Hepatocyte (in vitro differentiated cells): ENCODE measurements around the gene ABCB8. TPM values are rescaled to one million over a fixed set of nuclear protein-coding genes. Genes with fewer than 3 reads are reported as not detected.

ENCODE experiments used
- DNase-seq: peaks from one replicate; pipeline ENCODE4 v3.0.0-alpha.2; 2016; ENCODE audit warnings: low spot score
- H2AFZ ChIP-seq: fragments of 200-600 bp; sonication (generic); 2 replicates; pipeline ENCODE4 v1.6.0; 2016; ENCODE audit warnings: antibody characterized with exemption, mild to moderate bottlenecking
- H3K27ac ChIP-seq: fragments of 200-600 bp; sonication (generic); 2 replicates; pipeline ENCODE4 v1.5.1; 2016; ENCODE audit warnings: mild to moderate bottlenecking
- H3K27me3 ChIP-seq: fragments of 200-600 bp; sonication (generic); 2 replicates; pipeline ENCODE4 v1.6.1; 2016
- H3K36me3 ChIP-seq: fragments of 200-600 bp; sonication (generic); replicated peaks from 2 replicates; pipeline ENCODE4 v1.5.1; 2016; ENCODE audit warnings: low read depth; ENCODE audit not compliant: insufficient read depth
- H3K4me1 ChIP-seq: fragments of 200-600 bp; sonication (generic); 2 replicates; pipeline ENCODE4 v1.5.1; 2016; ENCODE audit warnings: mild to moderate bottlenecking, moderate library complexity; ENCODE audit not compliant: insufficient read depth
- H3K4me2 ChIP-seq: fragments of 200-600 bp; sonication (generic); 2 replicates; pipeline ENCODE4 v1.6.0; 2016
- H3K4me3 ChIP-seq: fragments of 200-600 bp; sonication (generic); 2 replicates; pipeline ENCODE4 v1.5.1; 2016; ENCODE audit warnings: mild to moderate bottlenecking
- H3K79me2 ChIP-seq: fragments of 200-600 bp; sonication (generic); 2 replicates; pipeline ENCODE4 v1.6.0; 2017; ENCODE audit warnings: mild to moderate bottlenecking
- H3K9me2 ChIP-seq: fragments of 200-600 bp; sonication (generic); replicated peaks from 2 replicates; pipeline ENCODE4 v1.6.0; 2017; ENCODE audit warnings: mild to moderate bottlenecking; ENCODE audit not compliant: insufficient read depth
- H3K9me3 ChIP-seq: fragments of 200-600 bp; sonication (generic); 2 replicates; pipeline ENCODE4 v1.5.1; 2016; ENCODE audit warnings: low read depth, mild to moderate bottlenecking
- H4K20me1 ChIP-seq: fragments of 200-600 bp; sonication (generic); 2 replicates; pipeline ENCODE4 v1.6.0; 2016; ENCODE audit warnings: mild to moderate bottlenecking; ENCODE audit not compliant: insufficient read depth, poor library complexity, severe bottlenecking
- EZH2 ChIP-seq: fragments of 200-600 bp; sonication (generic); IDR thresholded peaks from 2 replicates; pipeline ENCODE4 v1.6.1; 2016; ENCODE audit warnings: antibody characterized with exemption, mild to moderate bottlenecking, borderline replicate concordance
- EZH2phosphoT487 ChIP-seq: fragments of 200-600 bp; sonication (generic); IDR thresholded peaks from one replicate; pipeline ENCODE4 v1.6.1; 2018; ENCODE audit warnings: antibody characterized with exemption, mild to moderate bottlenecking, low read depth, moderate library complexity; ENCODE audit not compliant: unreplicated experiment, severe bottlenecking
- WGBS: methylation state at CpG from one replicate; pipeline ENCODE4 v1.1.6; 2016; ENCODE audit warnings: low lambda C conversion rate; ENCODE audit errors: missing lambda C conversion rate; 5-methylcytosine and 5-hydroxymethylcytosine counted together
- polyA plus RNA-seq: library from polyadenylated mRNA; unstranded; fragments of >200 nt; fragmentation: Nextera tagmentation; extraction: Ambion mirVana; gene quantifications from 2 replicates; pipeline ENCODE4 v1.2.1, GENCODE V29; 2016
- total RNA-seq: library from RNA; depleted of rRNA; stranded (reverse); fragments of >200 nt; gene quantifications from 2 replicates; pipeline ENCODE4 v1.2.3, GENCODE V29; 2014
- TF ChIP-seq, protein P1 (sequence below): fragments of 200-600 bp; sonication (generic); IDR thresholded peaks from 2 replicates; pipeline ENCODE4 v1.5.1; 2016; ENCODE audit warnings: antibody characterized with exemption, mild to moderate bottlenecking; ENCODE audit not compliant: poor library complexity

The ABCB8 gene
- total and polyA plus RNA-seq, 2 experiments from 2014 or later: 24.4 to 32.6 TPM

- TF ChIP-seq EZH2phosphoT487 (no peak), EZH2 (no peak)
- TF ChIP-seq, protein P1, sequence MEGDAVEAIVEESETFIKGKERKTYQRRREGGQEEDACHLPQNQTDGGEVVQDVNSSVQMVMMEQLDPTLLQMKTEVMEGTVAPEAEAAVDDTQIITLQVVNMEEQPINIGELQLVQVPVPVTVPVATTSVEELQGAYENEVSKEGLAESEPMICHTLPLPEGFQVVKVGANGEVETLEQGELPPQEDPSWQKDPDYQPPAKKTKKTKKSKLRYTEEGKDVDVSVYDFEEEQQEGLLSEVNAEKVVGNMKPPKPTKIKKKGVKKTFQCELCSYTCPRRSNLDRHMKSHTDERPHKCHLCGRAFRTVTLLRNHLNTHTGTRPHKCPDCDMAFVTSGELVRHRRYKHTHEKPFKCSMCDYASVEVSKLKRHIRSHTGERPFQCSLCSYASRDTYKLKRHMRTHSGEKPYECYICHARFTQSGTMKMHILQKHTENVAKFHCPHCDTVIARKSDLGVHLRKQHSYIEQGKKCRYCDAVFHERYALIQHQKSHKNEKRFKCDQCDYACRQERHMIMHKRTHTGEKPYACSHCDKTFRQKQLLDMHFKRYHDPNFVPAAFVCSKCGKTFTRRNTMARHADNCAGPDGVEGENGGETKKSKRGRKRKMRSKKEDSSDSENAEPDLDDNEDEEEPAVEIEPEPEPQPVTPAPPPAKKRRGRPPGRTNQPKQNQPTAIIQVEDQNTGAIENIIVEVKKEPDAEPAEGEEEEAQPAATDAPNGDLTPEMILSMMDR: no peak
These were observed 46.8 kb downstream of the ABCB8 start for GRCh38 chr7:151074817-151075661.

DNA sequence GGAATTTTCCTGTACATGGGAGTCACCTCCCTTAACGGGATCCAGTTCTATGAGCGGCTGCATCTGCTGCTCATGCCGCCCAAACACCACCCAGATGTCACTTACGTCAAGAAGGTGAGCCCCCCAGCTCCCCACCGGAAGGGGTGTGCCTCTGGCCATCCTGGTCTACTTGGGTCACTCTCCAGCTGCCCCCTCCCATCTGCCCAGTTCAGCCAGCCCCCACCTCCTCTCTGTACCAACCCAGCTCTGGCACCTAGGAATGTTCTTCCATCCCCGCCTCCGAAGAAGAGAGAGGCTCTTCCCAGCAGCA, 47.4 kb downstream of the ABCB8 start:
- no peak for DNase-seq
- Histone ChIP-seq H3K4me2 (no peak overlapping the region), H3K4me3 (no peak overlapping the region), H3K4me1 (peaks cover 22% of the 10 kb centered on the region), H3K27me3 (no peaks in the 10 kb centered on the region), H3K27ac (no peak overlapping the region), H3K36me3 (no peaks in the 10 kb centered on the region), H3K9me3 (no peaks in the 10 kb centered on the region), H3K9me2 (no peaks in the 10 kb centered on the region), H3K79me2 (peaks cover 21% of the 10 kb centered on the region), H2AFZ (no peak overlapping the region), H4K20me1 (no peaks in the 10 kb centered on the region)
- WGBS: 93% methylated on average over 7 of the region's 7 CpGs
- TF ChIP-seq, protein P1: no peak
- TF ChIP-seq EZH2phosphoT487 (no peak), EZH2 (no peak)

More at GRCh38 chr7:151074817-151075661, 46.8 kb downstream of the ABCB8 start:
- no peaks in the 10 kb centered on the region for H3K27me3 ChIP-seq
- DNase-seq: no peak
- no peak overlapping the region for H3K4me2 ChIP-seq
- peaks cover 17% of the 10 kb centered on the region for H3K79me2 ChIP-seq
- no peak overlapping the region for H3K4me3 ChIP-seq
- no peaks in the 10 kb centered on the region for H3K9me3 ChIP-seq
- 94% methylated on average over 26 of the region's 26 CpGs for WGBS
- H3K27ac ChIP-seq: no peak overlapping the region
- no peaks in the 10 kb centered on the region for H3K36me3 ChIP-seq
- peaks cover 22% of the 10 kb centered on the region for H3K4me1 ChIP-seq
- H2AFZ ChIP-seq: no peak overlapping the region
- no peaks in the 10 kb centered on the region for H4K20me1 ChIP-seq
- no peaks in the 10 kb centered on the region for H3K9me2 ChIP-seq

- WGBS: 90% methylated on average over 19 of the region's 22 CpGs
- Histone ChIP-seq H4K20me1 (no peaks in the 10 kb centered on the region), H3K27me3 (no peaks in the 10 kb centered on the region), H3K4me1 (peaks cover 24% of the 10 kb centered on the region), H3K9me2 (no peaks in the 10 kb centered on the region), H3K36me3 (no peaks in the 10 kb centered on the region), H3K4me2 (no peak overlapping the region), H3K4me3 (no peak overlapping the region), H3K27ac (no peak overlapping the region), H3K9me3 (no peaks in the 10 kb centered on the region), H3K79me2 (peaks cover 21% of the 10 kb centered on the region), H2AFZ (no peak overlapping the region)
- TF ChIP-seq EZH2 (no peak), EZH2phosphoT487 (no peak)
- no peak for DNase-seq
These were observed 47.8 kb downstream of the ABCB8 start for GRCh38 chr7:151075978-151076426.
